AG10803 (cell line): ENCODE measurements around the gene PELI2.
"Not testable (repeated sequence)": the region's sequence is repeated elsewhere in the genome, so short reads cannot be mapped to it uniquely, and the experiment has no call there.

Experiments used
- DNase-seq: peaks from one replicate; pipeline ENCODE4 v3.0.0; 2010; ENCODE audit warnings: low read depth
- H3K4me3 ChIP-seq: 2 replicates; pipeline ENCODE4 v1.5.1; 2011; ENCODE audit warnings: mild to moderate bottlenecking, low read length, control low read depth
- CTCF ChIP-seq: conservative IDR thresholded peaks from 2 replicates; pipeline ENCODE4 v1.5.1; 2011; ENCODE audit warnings: mild to moderate bottlenecking, low read length, control low read depth, inconsistent platforms

The PELI2 gene

GRCh38 chr14:56154321-56154720 is 36.1 kb downstream of the PELI2 start:
- TF ChIP-seq CTCF: no peak
- DNase-seq: no peak
- no peak overlapping the region for H3K4me3 ChIP-seq

GRCh38 chr14:56156096-56156495 is 37.9 kb downstream of the PELI2 start:
- TF ChIP-seq CTCF: no peak
- no peak overlapping the region for H3K4me3 ChIP-seq

GRCh38 chr14:56159066-56159465 is 40.9 kb downstream of the PELI2 start:
- DNase-seq: peak; percentile 29
- no peak for TF ChIP-seq CTCF
- H3K4me3 ChIP-seq: no peak overlapping the region

More at GRCh38 chr14:56156096-56156495, 37.9 kb downstream of the PELI2 start:
- DNase-seq: peak; percentile 6

- TF ChIP-seq CTCF: no peak
- DNase-seq: peak; percentile 20
- H3K4me3 ChIP-seq: no peak overlapping the region
These were observed 41.9 kb downstream of the PELI2 start for GRCh38 chr14:56160088-56160487.

- no peak overlapping the region for H3K4me3 ChIP-seq
- no peak for TF ChIP-seq CTCF
- no peak for DNase-seq
These were observed 43.4 kb downstream of the PELI2 start for GRCh38 chr14:56161658-56162057.

- TF ChIP-seq CTCF: no peak
- no peak overlapping the region for H3K4me3 ChIP-seq
- DNase-seq: no peak
These were observed 44.3 kb downstream of the PELI2 start for GRCh38 chr14:56162476-56162875.

- not testable (repeated sequence) for DNase-seq, H3K4me3 ChIP-seq
These were observed 48.4 kb downstream of the PELI2 start for GRCh38 chr14:56166579-56166978.

GRCh38 chr14:56168007-56168616 is 49.9 kb downstream of the PELI2 start:
- no peak overlapping the region for H3K4me3 ChIP-seq
- no peak for DNase-seq
- TF ChIP-seq CTCF: no peak
